Stimulated activated CD4-positive, alpha-beta T cell treated with anti-CD3 and anti-CD28 coated beads, Interleukin-15, amount 100 ng/mL, for 24 hours (primary cell): ENCODE results near the gene MADD.
"Not testable (repeated sequence)": the region's sequence is repeated elsewhere in the genome, so short reads cannot be mapped to it uniquely, and the experiment has no call there.

Experiments used
- DNase-seq: peaks from one replicate; pipeline ENCODE4 v3.0.0-alpha.2; 2020

The MADD gene

DNA sequence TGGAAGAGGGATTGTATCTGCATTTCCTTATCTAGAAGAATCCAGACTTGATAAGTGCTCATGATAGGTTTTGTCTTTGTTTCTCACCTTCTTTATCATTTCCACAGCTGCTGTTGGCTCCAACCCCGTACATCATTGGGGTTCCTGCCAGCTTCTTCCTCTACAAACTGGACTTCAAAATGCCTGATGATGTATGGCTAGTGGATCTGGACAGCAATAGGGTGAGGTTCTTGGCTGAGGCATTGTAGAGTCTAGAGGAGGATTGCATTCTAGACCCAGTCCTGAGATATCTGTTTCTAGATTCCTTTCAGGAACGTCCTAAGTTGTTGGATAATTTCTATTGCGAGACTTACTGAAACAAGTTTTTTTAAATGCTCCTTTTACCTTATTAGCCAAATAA is 8.1 kb downstream of the MADD start:
- DNase-seq, result no peak

DNA sequence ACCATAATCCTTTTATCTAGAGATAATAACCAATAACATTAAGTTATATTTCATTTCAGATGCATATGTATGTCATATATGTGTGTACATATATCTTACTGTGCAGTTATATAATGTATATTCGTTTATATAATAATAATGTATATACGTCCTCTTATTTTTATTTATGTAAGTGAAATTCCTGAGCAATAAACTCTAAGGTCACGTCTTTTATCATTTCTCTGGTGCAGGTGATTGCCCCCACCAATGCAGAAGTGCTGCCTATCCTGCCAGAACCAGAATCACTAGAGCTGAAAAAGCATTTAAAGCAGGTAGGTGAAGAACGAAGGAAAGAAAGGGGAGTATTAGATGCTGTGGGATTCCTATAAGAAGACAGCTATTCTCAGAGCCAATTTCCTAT is 8.8 kb downstream of the MADD start:
- no peak for DNase-seq

DNA sequence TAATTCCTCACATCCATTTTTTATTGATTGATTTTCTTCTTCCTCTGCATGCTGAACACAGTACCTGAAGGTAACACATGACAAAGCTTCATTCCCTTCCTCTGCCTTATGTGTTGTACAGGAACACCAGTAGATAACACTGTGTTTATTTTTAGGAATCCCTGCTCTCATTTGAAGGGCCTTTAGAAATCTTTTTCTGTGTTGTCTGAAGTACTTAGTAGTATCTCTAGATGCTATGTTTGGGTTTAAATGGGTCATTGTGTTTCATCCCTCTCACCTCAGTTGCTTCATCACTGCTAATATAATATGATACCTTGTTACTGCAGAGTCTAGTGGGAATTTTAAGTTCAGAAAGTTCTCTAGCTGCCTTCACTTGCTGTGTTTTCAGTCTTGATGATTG is 10.2 kb downstream of the MADD start:
- DNase-seq, result no peak

DNA sequence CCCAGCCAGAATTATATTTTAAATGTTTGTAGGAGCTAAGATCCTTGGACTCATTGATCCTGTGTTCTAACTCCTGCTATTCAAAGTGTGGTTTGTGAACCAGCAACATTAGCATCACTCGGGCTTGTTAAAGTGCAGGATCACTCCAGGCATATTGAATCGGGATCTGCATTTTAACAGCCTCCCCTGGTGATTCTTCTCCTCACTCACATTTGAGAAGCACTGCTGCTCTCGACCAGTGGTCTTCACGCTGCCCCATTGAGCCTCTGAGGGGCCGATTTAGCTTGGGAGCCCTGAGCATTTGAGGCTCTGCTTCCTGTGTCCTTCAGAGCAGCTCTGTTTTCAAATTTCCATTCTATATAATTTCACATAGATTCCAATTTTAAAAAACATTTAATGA is 10.9 kb downstream of the MADD start:
- DNase-seq, result no peak

DNA sequence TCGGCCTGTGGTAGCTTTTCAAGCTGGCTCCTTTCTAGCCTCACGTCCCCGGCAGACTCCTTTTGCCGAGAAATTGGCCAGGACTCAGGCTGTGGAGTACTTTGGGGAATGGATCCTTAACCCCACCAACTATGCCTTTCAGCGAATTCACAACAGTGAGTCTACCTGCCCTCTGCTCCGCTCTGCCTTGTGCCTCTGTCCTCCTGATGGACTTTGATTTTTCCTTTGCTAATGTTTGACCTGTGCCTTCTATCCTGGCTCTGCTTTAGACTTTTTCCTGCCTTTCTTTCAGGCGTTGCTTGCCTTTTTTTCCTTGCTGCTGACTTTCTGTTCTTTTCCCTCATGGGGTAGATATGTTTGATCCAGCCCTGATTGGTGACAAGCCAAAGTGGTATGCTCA is 12.5 kb downstream of the MADD start:
- no peak for DNase-seq

DNA sequence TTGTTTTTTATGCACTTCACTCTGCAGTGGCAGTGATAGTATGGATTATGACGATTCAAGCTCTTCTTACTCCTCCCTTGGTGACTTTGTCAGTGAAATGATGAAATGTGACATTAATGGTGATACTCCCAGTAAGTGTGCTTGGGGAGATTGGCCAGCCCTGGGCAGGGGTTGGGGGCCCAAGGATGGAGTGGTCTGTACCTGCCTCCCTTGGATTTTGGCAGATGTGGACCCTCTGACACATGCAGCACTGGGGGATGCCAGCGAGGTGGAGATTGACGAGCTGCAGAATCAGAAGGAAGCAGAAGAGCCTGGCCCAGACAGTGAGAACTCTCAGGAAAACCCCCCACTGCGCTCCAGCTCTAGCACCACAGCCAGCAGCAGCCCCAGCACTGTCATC is 14.2 kb downstream of the MADD start:
- DNase-seq, result no peak

DNA sequence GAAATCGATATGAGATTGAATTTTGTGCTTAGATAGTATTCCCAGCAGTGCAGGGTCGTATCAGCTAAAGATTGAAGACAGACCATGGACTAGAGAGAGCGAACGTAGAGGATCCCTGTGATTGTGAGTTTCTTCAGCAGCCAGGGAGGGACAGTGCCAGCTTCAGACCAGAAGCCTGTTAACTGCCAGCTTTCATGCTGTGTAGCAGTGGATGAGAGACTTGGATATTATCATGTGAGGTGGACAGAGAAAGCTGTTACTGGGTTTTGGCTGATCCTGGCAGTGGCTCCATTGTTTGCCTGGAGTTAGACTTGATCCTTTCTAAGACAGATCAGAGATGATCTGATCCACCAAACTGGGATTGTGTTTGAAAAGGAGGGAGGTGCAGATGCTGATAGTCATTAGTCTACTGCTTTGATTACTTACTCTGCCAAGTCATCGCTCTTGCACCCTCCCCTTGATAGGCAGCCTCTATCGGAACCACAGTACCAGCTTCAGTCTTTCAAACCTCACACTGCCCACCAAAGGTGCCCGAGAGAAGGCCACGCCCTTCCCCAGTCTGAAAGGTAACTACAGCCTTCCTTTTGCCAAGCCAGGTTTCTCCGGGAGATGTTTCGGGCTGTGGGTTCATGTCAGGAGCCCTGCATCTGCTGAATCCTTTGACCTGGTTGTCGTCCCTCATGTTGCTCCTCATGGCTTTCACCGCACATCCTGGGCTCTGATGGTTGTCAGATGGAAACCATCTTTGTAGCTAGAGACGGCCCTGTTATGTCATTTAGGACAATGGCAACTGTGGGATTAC is 16.2 kb downstream of the MADD start:
- no peak for DNase-seq

DNA sequence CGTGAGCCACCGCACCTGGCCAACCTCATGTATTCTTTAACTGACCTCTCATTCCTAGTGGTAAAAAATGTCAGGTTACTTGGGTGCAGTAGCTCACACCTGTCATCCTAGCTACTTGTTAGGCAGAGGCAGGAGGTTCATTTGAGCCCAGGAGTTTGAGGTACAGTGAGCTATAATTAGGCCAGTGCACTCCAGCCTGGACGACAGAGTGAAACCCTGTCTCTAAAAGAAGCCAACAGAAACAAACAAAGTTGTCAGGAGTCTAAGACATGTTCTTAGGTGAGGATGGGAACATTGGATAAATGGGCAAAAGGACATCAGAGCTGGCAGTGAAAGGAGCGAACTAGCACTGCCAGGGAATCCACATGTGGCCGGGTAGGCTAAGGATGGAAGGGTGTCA is 18.1 kb downstream of the MADD start:
- no peak for DNase-seq

DNA sequence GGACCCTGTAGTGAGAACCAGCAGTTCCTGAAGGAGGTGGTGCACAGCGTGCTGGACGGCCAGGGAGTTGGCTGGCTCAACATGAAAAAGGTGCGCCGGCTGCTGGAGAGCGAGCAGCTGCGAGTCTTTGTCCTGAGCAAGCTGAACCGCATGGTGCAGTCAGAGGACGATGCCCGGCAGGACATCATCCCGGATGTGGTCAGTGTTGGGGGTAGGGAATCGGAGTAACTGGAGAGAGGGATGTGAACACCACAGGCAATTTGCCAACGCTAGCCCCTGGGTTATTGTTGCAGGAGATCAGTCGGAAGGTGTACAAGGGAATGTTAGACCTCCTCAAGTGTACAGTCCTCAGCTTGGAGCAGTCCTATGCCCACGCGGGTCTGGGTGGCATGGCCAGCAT is 19.9 kb downstream of the MADD start:
- DNase-seq, result no peak

DNA sequence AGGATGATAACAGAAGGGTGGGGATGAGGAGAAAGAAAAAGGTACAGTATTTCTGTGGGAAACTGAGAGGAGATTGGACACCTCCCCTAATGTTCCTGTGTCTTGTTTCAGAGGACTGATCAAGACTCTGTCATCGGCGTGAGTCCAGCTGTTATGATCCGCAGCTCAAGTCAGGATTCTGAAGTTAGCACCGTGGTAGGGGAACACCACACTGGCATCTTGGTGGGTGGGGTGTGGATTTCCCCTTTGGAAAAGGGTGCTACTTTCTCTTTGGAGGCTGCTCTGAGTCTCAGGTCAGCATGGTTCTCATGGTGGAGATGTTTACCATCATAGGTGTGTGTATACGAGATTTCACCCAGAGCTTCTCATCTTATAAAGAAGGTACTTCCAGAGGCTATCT is 25.5 kb downstream of the MADD start:
- DNase-seq, result no peak

DNA sequence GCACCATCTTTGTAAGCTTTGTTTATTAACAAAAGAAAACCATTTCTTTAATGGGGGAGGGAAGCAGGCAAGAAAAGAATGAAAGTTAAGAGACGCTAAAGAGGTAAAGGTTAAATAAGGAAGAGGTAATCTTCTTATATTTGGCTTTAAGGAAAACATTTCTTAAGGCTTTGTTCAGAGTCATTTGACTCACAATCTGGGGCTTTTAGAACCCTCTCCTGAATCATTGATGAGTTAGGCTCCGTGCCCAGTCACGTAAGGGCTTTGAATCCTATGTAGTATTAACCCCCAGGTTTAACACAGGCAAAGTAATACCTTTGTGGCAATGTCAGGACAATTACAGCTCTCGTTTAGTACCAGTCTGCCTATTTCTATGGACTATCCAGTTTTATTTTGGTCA is 26.1 kb downstream of the MADD start:
- DNase-seq, result no peak

DNA sequence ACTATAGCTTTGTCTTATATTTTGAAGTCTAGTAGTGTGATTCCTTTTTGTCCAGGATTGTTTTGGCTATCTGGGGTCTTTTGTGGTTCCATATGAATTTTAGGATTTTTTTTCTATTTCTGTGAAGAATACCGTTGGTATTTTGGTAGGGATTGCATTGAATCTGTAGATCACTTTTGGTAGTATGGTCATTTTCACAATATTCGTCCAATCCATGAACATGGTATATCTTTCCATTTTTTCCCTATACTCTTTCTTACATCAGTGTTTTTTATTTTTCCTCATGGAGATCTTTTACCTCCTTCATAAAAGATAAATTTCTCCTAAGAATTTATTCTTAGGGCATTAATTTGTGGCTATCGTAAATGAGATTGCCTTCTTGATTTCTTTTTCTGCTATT is 29.1 kb downstream of the MADD start:
- no peak for DNase-seq

DNA sequence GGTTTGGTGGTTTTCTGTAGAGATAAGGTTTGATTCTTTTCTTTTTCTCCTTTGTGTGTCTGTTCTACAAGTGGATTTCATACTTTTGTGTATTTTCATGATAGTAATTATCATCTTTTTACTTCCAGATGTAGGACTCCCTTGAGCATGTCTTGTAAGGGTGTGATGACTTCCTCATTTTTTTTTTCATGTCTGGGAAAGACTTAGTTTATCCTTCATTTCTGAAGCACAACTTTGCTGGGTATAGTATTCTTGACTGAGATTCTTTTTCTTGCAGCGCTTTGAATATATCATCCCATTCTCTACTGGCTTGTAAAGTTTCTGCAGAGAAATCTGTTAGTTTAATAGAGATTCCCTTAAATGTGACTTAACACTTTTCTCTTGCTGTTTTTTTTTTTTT is 32.9 kb downstream of the MADD start:
- no peak for DNase-seq

DNA sequence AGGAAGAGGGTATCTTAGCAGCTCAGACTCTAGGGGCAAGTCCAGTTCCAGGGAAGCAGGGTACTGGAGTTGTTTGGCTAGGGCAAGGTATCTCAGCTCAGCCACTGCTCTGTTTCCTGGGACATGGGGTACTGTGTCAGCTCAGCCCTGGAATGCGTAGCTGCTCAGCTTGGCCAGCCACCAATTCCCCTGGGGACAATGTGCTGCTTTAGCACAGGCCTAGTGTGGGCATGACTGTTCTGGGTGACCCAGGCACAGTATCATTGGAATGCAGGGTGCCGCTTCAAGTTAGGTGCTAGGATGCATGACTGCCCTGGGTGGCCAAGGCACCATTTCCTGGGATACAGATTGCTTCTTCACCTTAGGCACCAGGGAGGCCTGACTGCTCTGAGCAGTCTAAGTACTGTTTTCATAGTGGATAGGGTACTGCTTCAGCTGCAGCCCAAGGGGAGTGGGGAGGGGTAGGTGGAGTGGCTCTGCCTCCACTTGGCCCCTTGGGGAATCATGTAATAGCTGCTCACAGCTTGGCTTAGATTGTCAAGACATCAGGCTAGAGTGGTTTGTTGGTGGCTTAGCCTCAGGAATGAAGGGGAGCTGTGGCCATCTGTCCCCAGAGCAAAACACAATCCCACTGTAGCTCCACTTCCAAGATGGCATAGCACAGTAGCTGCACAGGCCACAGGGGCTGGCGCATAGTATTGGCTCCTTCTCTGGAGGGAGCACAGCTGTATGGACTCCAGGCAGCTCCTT is 36.0 kb downstream of the MADD start:
- DNase-seq, result no peak

DNA sequence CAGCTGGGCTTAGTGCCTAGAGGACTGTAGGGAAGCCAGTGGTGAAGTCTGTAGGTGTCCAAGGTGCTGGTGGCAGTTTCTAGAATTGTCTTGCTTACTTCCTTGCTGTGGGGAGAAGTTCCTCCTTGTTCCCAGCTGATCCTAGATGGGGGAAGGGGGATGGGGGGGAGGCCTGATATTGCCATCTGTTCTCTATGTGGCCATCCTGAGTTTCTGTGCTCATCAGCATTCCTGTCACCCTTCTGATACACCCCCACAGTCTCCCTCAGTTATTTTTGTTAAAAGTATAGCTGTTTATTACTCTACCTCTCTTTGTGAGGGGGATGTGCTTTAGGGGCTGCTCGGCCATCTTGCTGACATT is 36.5 kb downstream of the MADD start:
- no peak for DNase-seq

DNA sequence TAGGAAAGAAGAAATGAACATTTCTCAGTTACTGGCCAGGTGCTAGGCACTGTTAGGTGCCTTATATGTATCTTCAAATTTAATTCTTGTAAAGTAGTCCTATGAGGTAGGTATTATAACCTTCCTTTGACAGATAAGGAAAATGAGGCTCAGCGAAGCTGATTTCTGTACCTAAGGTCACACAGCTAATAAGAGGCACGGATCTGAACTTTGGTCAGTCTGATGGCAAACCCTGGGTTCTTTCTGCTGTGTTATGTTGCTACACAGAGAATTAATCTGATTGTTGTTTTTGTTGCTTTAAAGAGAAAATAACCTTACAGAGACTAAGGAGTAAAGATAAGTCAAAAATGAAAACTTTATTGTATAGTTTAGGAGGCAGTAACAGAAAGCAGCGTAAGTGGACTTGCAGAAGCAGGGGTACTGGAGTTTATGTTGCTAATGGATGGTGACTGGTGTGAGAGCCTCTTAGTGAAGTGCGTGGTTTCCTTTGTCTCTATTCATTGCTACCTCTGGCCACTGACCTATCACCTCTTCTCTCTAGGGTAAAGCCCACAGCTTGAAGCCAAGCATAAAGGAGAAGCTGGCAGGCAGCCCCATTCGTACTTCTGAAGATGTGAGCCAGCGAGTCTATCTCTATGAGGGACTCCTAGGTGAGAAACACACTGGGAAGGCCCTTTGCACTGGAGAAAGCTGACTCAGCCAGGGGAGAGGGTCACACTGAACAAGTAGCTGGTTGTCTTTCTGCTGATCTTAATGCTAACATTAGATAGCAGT is 38.3 kb downstream of the MADD start:
- DNase-seq, result no peak

DNA sequence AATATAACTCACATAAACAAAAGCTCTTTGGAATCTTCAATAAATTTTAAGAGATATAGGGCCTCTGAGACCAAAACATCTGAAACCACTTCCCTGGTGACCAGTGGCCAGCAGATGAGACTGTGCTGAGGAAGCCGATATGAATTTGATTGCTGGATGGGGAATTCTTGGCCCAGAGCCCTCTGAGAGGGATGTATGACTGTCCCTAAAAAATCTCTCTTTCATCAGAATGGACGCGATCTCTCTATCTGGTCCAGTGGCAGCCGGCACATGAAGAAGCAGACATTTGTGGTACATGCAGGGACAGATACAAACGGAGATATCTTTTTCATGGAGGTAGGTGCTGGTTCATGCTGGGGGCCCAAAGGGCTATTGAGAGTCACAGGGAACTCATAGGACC is 45.1 kb downstream of the MADD start:
- DNase-seq, result no peak

DNA sequence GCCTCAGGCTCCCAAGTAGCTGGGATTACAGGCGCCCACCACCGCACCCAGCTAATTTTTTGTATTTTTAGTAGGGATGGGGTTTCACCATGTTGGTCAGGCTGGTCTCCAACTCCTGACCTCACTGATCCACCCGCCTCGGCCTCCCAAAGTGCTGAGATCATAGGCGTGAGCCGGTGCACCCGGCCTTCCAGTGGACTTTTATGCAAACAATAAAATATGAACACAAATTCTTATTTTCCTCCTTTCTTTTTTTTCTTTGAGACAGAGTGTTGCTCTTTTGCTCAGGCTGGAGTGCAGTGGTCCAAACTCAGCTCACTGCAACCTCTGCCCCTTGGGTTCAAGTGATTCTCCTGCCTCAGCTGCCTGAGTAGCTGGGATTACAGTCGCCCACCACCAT is 46.6 kb downstream of the MADD start:
- DNase-seq, result not testable (repeated sequence)

DNA sequence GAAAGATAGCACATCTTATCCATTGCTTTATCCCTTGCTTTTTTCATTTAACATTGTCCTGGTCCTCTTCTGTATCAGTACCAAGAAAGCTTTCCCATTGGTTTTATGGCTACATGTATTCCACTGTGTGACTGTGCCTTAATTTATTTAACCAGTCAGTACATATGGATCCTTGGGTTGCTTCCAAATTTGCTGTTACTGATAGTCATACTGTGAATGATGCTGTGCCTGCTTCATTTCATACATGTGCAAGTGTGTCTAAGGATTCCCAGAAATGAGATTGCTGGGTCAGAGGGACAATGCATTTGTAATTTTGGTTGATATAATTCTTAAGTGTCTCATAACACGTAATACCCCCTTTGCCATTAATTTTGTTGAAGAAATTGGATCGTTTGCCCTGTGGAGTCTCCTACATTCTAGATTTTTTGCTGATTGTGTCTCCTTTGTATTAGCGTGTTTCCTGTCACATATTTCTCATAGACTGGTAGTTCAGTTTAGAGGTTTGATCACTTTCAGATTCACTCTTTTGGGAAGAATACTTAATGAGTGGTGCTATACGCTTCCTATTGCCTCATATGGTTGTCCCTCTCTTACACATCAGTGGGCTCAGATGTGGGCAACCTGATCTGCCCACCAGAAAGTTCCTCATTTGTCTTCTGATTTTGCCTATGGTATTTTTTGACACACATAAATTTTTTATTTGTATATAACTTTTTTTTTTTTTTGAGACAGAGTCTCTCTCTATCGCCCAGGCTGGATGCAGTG is 47.3 kb downstream of the MADD start:
- DNase-seq, result no peak

DNA sequence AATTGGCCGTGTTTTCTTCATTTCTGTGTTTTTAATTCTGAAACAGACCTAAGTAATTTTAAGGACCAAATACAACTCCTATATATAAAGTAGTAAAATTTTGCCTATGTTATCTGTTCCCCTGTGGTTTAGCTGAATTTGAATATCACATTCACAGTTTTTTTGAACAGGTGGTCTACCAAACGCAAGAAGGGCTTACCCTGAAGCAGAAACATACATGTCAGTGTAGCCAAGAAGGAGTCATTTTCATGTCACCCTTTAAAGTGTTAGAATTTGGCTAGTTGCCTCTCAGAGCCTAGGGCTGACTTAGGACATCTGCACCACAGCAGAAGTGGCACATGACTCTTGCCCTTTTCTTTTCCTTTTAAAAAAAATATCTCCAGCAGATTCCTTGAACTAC is 48.2 kb downstream of the MADD start:
- no peak for DNase-seq

DNA sequence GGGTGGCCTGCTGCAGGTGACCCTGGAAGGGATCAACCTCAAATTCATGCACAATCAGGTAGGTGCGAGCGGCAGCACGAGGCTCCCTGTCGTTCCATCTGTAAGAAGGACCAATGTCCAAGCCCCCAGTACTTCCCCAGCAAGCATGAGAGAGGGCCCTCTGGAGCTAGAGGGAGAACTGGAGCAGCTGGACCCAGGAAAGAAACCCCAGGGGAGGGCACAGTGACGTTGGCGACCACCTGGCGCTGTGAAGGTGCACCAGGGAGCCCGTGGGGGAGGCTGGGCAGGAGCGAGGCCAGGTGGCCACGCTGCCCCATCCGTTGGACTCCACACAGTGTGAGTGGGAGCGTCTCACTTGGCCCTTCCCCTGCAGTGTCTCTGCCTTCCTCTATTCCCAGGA is 54.6 kb downstream of the MADD start:
- DNase-seq, result no peak

DNA sequence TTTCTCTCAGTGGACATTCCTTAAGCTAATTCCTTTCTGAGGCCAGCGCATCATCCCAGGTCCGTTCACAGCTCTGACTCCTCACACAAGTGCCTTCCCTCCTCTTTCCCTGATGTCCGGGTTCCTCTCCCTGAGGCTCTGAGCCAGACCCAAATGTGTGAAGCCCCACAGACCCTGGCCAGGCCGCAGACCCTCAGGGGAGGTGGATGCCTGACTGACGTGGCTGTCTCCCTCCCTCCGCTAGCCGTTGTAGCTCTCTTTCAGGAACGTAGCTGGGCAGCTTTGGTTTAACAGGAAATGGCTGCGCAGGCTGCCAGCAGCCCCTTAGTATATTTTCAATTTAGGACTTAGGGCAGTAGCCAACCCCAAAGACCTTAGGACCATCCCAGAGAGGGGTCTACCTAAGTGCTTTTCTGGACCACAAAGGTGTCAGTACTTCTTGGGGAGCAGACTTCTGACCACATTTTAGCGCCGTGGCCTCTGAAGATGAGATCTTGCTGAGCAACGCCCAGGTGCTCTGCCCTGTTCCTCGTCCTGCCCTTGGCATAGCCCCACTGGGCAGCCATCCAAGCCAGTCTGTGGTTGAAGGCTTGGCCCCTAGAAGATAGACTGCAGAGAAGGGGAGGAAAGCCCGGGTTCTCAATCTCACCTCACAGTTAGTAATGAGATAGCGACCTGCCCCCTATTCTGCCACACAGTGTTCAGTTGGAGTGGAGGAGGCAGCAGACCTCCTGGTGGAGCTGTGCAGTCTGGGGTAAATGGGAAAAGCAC is 55.5 kb downstream of the MADD start:
- no peak for DNase-seq
